Uterus (tissue), 4 donors: ENCODE data around the gene MAP3K5. TPM values are rescaled to one million over a fixed set of nuclear protein-coding genes. Genes with fewer than 3 reads are reported as not detected.
A peak's percentile ranks its signal among the peaks of the same experiment; 100 is the strongest.

Experiments used
- DNase-seq, 2 donors: peaks; one replicate each; pipeline ENCODE4 v3.0.0-alpha.2; 2019 to 2020
- H3K27ac ChIP-seq, 2 donors: fragments of 200-600 bp; sonication (generic); 1 replicate in 1 of 2; 2 replicates in 1 of 2; pipeline ENCODE4 v1.5.1; 2016 to 2018
- H3K27me3 ChIP-seq, 2 donors: fragments of 200-600 bp; sonication (generic); one replicate each; pipeline ENCODE4 v1.5.1; 2018 to 2019; ENCODE audit warnings: control low read depth in 1 of 2
- H3K36me3 ChIP-seq, 2 donors: fragments of 200-600 bp; sonication (generic); one replicate each; pipeline ENCODE4 v1.5.1; 2019; ENCODE audit warnings: control low read depth in 1 of 2
- H3K4me1 ChIP-seq, 2 donors: fragments of 200-600 bp; sonication (generic); one replicate each; pipeline ENCODE4 v1.5.1; 2018 to 2019; ENCODE audit warnings: control low read depth in 1 of 2
- H3K4me3 ChIP-seq, 2 donors: fragments of 200-600 bp; sonication (generic); 1 replicate in 1 of 2; 2 replicates in 1 of 2; pipeline ENCODE4 v1.5.1; 2018 to 2019; ENCODE audit warnings: mild to moderate bottlenecking in 1 of 2
- H3K9me3 ChIP-seq, 2 donors: fragments of 200-600 bp; sonication (generic); one replicate each; pipeline ENCODE4 v1.5.1; 2019; ENCODE audit warnings: control low read depth in 1 of 2
- POLR2A ChIP-seq, 2 donors: fragments of 450-650 bp; IDR thresholded peaks; one replicate each; pipeline ENCODE4 v1.6.1; 2016; ENCODE audit warnings: antibody characterized with exemption in 2 of 2, mild to moderate bottlenecking in 1 of 2, moderate library complexity in 1 of 2
- intact Hi-C: fragments of 100-400 bp; cut with DNase I; formaldehyde crosslinking; loops from one replicate; pipeline ENCODE4 v1.15.1; 2023; ENCODE audit warnings: low total_unique reads
- total RNA-seq, 4 donors: library from RNA; depleted of rRNA in 3 of 4; stranded (reverse); fragments of >200 nt in 3 of 4; gene quantifications; one replicate each; pipeline versions ENCODE4 v1.1.0 to v1.2.4, GENCODE V29; 2014 to 2023
- TF ChIP-seq, protein P1 (sequence below), 4 experiments: fragments of 200-600 bp in 2 of 4; fragments of 450-650 bp in 2 of 4; sonication (generic) in 2 of 4; IDR thresholded peaks; one replicate each; pipeline ENCODE4 v1.5.1; 2016 to 2019; ENCODE audit warnings: antibody characterized with exemption in 4 of 4, mild to moderate bottlenecking in 2 of 4, moderate library complexity in 1 of 4
- donor health status: DM: yes; HTN: yes; CAD: no.

Gene MAP3K5
- total RNA-seq, 4 donors from 2014 or later, result 9.5 to 67.1 (median 15.4) TPM

- H3K4me1 ChIP-seq, result peaks cover 0 to 5% of the 10 kb centered on the region in 2 donors
- H3K27me3 ChIP-seq, result no peaks in the 10 kb centered on the region
- no peak for DNase-seq
- H3K4me3 ChIP-seq, result no peak overlapping the region
- no peak overlapping the region for H3K27ac ChIP-seq
- no peaks in the 10 kb centered on the region for H3K9me3 ChIP-seq
- intact Hi-C loops, result no loop called here
- TF ChIP-seq, protein P1, sequence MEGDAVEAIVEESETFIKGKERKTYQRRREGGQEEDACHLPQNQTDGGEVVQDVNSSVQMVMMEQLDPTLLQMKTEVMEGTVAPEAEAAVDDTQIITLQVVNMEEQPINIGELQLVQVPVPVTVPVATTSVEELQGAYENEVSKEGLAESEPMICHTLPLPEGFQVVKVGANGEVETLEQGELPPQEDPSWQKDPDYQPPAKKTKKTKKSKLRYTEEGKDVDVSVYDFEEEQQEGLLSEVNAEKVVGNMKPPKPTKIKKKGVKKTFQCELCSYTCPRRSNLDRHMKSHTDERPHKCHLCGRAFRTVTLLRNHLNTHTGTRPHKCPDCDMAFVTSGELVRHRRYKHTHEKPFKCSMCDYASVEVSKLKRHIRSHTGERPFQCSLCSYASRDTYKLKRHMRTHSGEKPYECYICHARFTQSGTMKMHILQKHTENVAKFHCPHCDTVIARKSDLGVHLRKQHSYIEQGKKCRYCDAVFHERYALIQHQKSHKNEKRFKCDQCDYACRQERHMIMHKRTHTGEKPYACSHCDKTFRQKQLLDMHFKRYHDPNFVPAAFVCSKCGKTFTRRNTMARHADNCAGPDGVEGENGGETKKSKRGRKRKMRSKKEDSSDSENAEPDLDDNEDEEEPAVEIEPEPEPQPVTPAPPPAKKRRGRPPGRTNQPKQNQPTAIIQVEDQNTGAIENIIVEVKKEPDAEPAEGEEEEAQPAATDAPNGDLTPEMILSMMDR (IDR thresholded peaks at IDR 0.05), result no peak
- TF ChIP-seq POLR2A (IDR thresholded peaks at IDR 0.05), result no peak
- no peaks in the 10 kb centered on the region for H3K36me3 ChIP-seq
Observed at GRCh38 chr6:136826216-136826615, 33.9 kb upstream of the MAP3K5 start.

DNA sequence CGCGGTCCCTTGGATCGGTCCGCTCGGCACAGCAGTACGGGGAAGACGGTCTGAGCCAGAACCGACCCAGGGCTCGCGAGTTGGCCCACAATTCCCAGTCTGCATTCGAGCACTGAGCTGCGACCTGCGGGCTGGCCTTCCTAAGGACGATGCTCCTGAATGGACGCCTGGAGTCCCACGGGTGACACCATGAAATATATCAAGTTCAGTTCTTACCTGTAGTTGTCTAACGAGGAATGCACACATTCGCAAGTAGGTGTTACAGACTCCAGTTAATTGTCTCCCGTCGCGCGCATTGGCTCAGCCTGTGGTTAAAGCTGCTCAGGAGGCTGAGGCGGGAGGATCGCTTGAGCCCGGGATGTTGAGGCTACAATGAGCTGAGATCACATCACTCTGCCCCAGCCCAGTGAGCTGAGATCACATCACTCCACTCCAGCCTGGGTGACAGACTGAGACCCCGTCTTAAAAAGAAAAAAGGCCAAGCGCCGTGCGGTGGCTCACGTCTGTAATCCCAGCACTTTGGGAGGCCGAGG is 30.9 kb upstream of the MAP3K5 start:
- TF ChIP-seq POLR2A (IDR thresholded peaks at IDR 0.05), result no peak
- TF ChIP-seq, protein P1 (IDR thresholded peaks at IDR 0.05), result no peak
- Histone ChIP-seq H3K36me3 (no peaks in the 10 kb centered on the region), H3K4me3 (peak overlapping the region; percentile 49 to 90), H3K27me3 (no peaks in the 10 kb centered on the region), H3K27ac (peak overlapping the region; percentile 89 to 92), H3K4me1 (peaks cover 0 to 5% of the 10 kb centered on the region in 2 donors), H3K9me3 (no peaks in the 10 kb centered on the region)
- intact Hi-C loops, result no loop called here
- DNase-seq, result peak in 1 of 2 donors; percentile 16

GRCh38 chr6:136822376-136823127 is 30.3 kb upstream of the MAP3K5 start, which contains the start of gene PEX7:
Gene PEX7 (plus strand): TSS chr6:136822592. CDS start chr6:136822666, 74 bp downstream.
- H3K4me3 ChIP-seq, result peak within 1 kb of the TSS; percentile 49 to 90
- intact Hi-C loops, result no loop called here
- TF ChIP-seq, protein P1 (IDR thresholded peaks at IDR 0.05), result peak; percentile 27 to 61 (median 52)
- peak in 1 of 2 donors; percentile 81 for TF ChIP-seq POLR2A (IDR thresholded peaks at IDR 0.05)
- H3K9me3 ChIP-seq, result no peaks in the 10 kb centered on the region
- H3K4me1 ChIP-seq, result peaks cover 0 to 5% of the 10 kb centered on the region in 2 donors
- no peaks in the 10 kb centered on the region for H3K36me3 ChIP-seq
- no peaks in the 10 kb centered on the region for H3K27me3 ChIP-seq
- peak; percentile 89 for DNase-seq
- peak within 1 kb of the TSS; percentile 89 to 92 for H3K27ac ChIP-seq

GRCh38 chr6:136822046-136822375 is 29.7 kb upstream of the MAP3K5 start:
- Histone ChIP-seq H3K27ac (peak overlapping the region; percentile 89 to 92), H3K4me3 (peak overlapping the region; percentile 49 to 90), H3K27me3 (no peaks in the 10 kb centered on the region), H3K9me3 (no peaks in the 10 kb centered on the region), H3K36me3 (no peaks in the 10 kb centered on the region), H3K4me1 (peaks cover 0 to 5% of the 10 kb centered on the region in 2 donors)
- DNase-seq, result peak in 1 of 2 donors; percentile 23
- intact Hi-C loops, result no loop called here
- TF ChIP-seq, protein P1 (IDR thresholded peaks at IDR 0.05), result no peak
- no peak for TF ChIP-seq POLR2A (IDR thresholded peaks at IDR 0.05)

GRCh38 chr6:136820561-136820960 is 28.3 kb upstream of the MAP3K5 start:
- Histone ChIP-seq H3K27me3 (no peaks in the 10 kb centered on the region), H3K27ac (no peak overlapping the region), H3K4me3 (no peak overlapping the region), H3K9me3 (no peaks in the 10 kb centered on the region), H3K4me1 (peaks cover 0 to 5% of the 10 kb centered on the region in 2 donors), H3K36me3 (no peaks in the 10 kb centered on the region)
- TF ChIP-seq POLR2A (IDR thresholded peaks at IDR 0.05), result no peak
- TF ChIP-seq, protein P1 (IDR thresholded peaks at IDR 0.05), result no peak
- intact Hi-C loops, result no loop called here
- DNase-seq, result no peak
